ENCODE results near the gene FGFR3.

Gene FGFR3

GRCh38 chr4:1815997-1816860 lies 23.1 kb downstream of the FGFR3 start:
- DNase-seq (ENCODE audit: low spot score in 2 of 2) (no peak), ATAC-seq (replicated peaks; ENCODE audit: extremely low read depth, poor library complexity, severe bottlenecking) (no peak)
- Mint-ChIP-seq H3K4me1 (no peaks in the 10 kb centered on the region), H3K27ac (ENCODE audit: low read depth) (no peak overlapping the region), H3K4me3 (no peak overlapping the region), H3K36me3 (ENCODE audit: insufficient read depth) (peaks cover 36% of the 10 kb centered on the region), H3K27me3 (no peaks in the 10 kb centered on the region), H3K9me3 (no peaks in the 10 kb centered on the region)

- peaks cover 2% of the 10 kb centered on the region for H3K4me1 Mint-ChIP-seq
- no peaks in the 10 kb centered on the region for H3K27me3 Mint-ChIP-seq
- no peak for DNase-seq (ENCODE audit: low spot score in 2 of 2)
- no peak overlapping the region for H3K4me3 Mint-ChIP-seq
- peaks cover 45% of the 10 kb centered on the region for H3K36me3 Mint-ChIP-seq (ENCODE audit: insufficient read depth)
- no peaks in the 10 kb centered on the region for H3K9me3 Mint-ChIP-seq
- ATAC-seq (replicated peaks; ENCODE audit: extremely low read depth, poor library complexity, severe bottlenecking): no peak
- no peak overlapping the region for H3K27ac Mint-ChIP-seq (ENCODE audit: low read depth)
Measured at GRCh38 chr4:1819284-1819683, 26.2 kb downstream of the FGFR3 start.

- ATAC-seq (replicated peaks; ENCODE audit: extremely low read depth, poor library complexity, severe bottlenecking) (no peak), DNase-seq (ENCODE audit: low spot score in 2 of 2) (no peak)
- Mint-ChIP-seq H3K4me1 (peaks cover 6% of the 10 kb centered on the region), H3K27me3 (no peaks in the 10 kb centered on the region), H3K36me3 (ENCODE audit: insufficient read depth) (peaks cover 47% of the 10 kb centered on the region), H3K4me3 (no peak overlapping the region), H3K27ac (ENCODE audit: low read depth) (no peak overlapping the region), H3K9me3 (no peaks in the 10 kb centered on the region)
Measured at GRCh38 chr4:1819816-1820215, 26.7 kb downstream of the FGFR3 start.

GRCh38 chr4:1821679-1822567 lies 28.8 kb downstream of the FGFR3 start:
- ATAC-seq (replicated peaks; ENCODE audit: extremely low read depth, poor library complexity, severe bottlenecking) (no peak), DNase-seq (ENCODE audit: low spot score in 2 of 2) (no peak)
- Mint-ChIP-seq H3K27me3 (no peaks in the 10 kb centered on the region), H3K4me3 (no peak overlapping the region), H3K9me3 (no peaks in the 10 kb centered on the region), H3K4me1 (peaks cover 14% of the 10 kb centered on the region), H3K36me3 (ENCODE audit: insufficient read depth) (peaks cover 44% of the 10 kb centered on the region), H3K27ac (ENCODE audit: low read depth) (no peak overlapping the region)

GRCh38 chr4:1822568-1823544 lies 29.8 kb downstream of the FGFR3 start:
- no peak overlapping the region for H3K4me3 Mint-ChIP-seq
- ATAC-seq (replicated peaks; ENCODE audit: extremely low read depth, poor library complexity, severe bottlenecking): no peak
- H3K27ac Mint-ChIP-seq (ENCODE audit: low read depth): no peak overlapping the region
- peaks cover 15% of the 10 kb centered on the region for H3K4me1 Mint-ChIP-seq
- H3K9me3 Mint-ChIP-seq: no peaks in the 10 kb centered on the region
- H3K36me3 Mint-ChIP-seq (ENCODE audit: insufficient read depth): peaks cover 38% of the 10 kb centered on the region
- DNase-seq (ENCODE audit: low spot score in 2 of 2): no peak
- H3K27me3 Mint-ChIP-seq: no peaks in the 10 kb centered on the region

- H3K27ac Mint-ChIP-seq (ENCODE audit: low read depth): no peak overlapping the region
- no peaks in the 10 kb centered on the region for H3K27me3 Mint-ChIP-seq
- ATAC-seq (replicated peaks; ENCODE audit: extremely low read depth, poor library complexity, severe bottlenecking) (no peak), DNase-seq (ENCODE audit: low spot score in 2 of 2) (no peak)
- H3K9me3 Mint-ChIP-seq: no peaks in the 10 kb centered on the region
- peaks cover 33% of the 10 kb centered on the region for H3K36me3 Mint-ChIP-seq (ENCODE audit: insufficient read depth)
- peaks cover 15% of the 10 kb centered on the region for H3K4me1 Mint-ChIP-seq
- no peak overlapping the region for H3K4me3 Mint-ChIP-seq
Measured at GRCh38 chr4:1823545-1823932, 30.4 kb downstream of the FGFR3 start.

- ATAC-seq (replicated peaks; ENCODE audit: extremely low read depth, poor library complexity, severe bottlenecking) (no peak), DNase-seq (ENCODE audit: low spot score in 2 of 2) (no peak)
- Mint-ChIP-seq H3K27ac (ENCODE audit: low read depth) (peak overlapping the region; percentile 26), H3K36me3 (ENCODE audit: insufficient read depth) (peaks cover 23% of the 10 kb centered on the region), H3K27me3 (no peaks in the 10 kb centered on the region), H3K4me3 (no peak overlapping the region), H3K9me3 (no peaks in the 10 kb centered on the region), H3K4me1 (peaks cover 20% of the 10 kb centered on the region)
Measured at GRCh38 chr4:1824746-1825145, 31.7 kb downstream of the FGFR3 start.

GRCh38 chr4:1825326-1825725 lies 32.2 kb downstream of the FGFR3 start:
- peaks cover 19% of the 10 kb centered on the region for H3K36me3 Mint-ChIP-seq (ENCODE audit: insufficient read depth)
- no peaks in the 10 kb centered on the region for H3K9me3 Mint-ChIP-seq

GRCh38 chr4:1826531-1827350 lies 33.6 kb downstream of the FGFR3 start:
- no peak for ATAC-seq (replicated peaks; ENCODE audit: extremely low read depth, poor library complexity, severe bottlenecking)
- no peaks in the 10 kb centered on the region for H3K27me3 Mint-ChIP-seq
- H3K36me3 Mint-ChIP-seq (ENCODE audit: insufficient read depth): peaks cover 19% of the 10 kb centered on the region
- H3K4me1 Mint-ChIP-seq: peaks cover 23% of the 10 kb centered on the region
- DNase-seq (ENCODE audit: low spot score in 2 of 2): no peak
- no peak overlapping the region for H3K4me3 Mint-ChIP-seq
- no peak overlapping the region for H3K27ac Mint-ChIP-seq (ENCODE audit: low read depth)
- no peaks in the 10 kb centered on the region for H3K9me3 Mint-ChIP-seq

More at GRCh38 chr4:1825326-1825725, 32.2 kb downstream of the FGFR3 start:
- DNase-seq (ENCODE audit: low spot score in 2 of 2) (no peak), ATAC-seq (replicated peaks; ENCODE audit: extremely low read depth, poor library complexity, severe bottlenecking) (no peak)
- Mint-ChIP-seq H3K4me1 (peaks cover 23% of the 10 kb centered on the region), H3K27me3 (no peaks in the 10 kb centered on the region), H3K27ac (ENCODE audit: low read depth) (no peak overlapping the region), H3K4me3 (no peak overlapping the region)

- Mint-ChIP-seq H3K36me3 (ENCODE audit: insufficient read depth) (peaks cover 16% of the 10 kb centered on the region), H3K27ac (ENCODE audit: low read depth) (no peak overlapping the region), H3K27me3 (no peaks in the 10 kb centered on the region), H3K9me3 (no peaks in the 10 kb centered on the region), H3K4me3 (no peak overlapping the region), H3K4me1 (peaks cover 17% of the 10 kb centered on the region)
- DNase-seq (ENCODE audit: low spot score in 2 of 2) (no peak), ATAC-seq (replicated peaks; ENCODE audit: extremely low read depth, poor library complexity, severe bottlenecking) (no peak)
Measured at GRCh38 chr4:1830234-1830633, 37.1 kb downstream of the FGFR3 start.

- Mint-ChIP-seq H3K4me1 (peaks cover 17% of the 10 kb centered on the region), H3K4me3 (no peak overlapping the region), H3K27ac (ENCODE audit: low read depth) (no peak overlapping the region), H3K9me3 (no peaks in the 10 kb centered on the region), H3K36me3 (ENCODE audit: insufficient read depth) (peaks cover 19% of the 10 kb centered on the region), H3K27me3 (no peaks in the 10 kb centered on the region)
- DNase-seq (ENCODE audit: low spot score in 2 of 2): no peak
- ATAC-seq (replicated peaks; ENCODE audit: extremely low read depth, poor library complexity, severe bottlenecking): no peak
Measured at GRCh38 chr4:1830642-1831228, 37.6 kb downstream of the FGFR3 start.

Data from central memory CD8-positive, alpha-beta T cell (primary cell).